Endothelial cell of umbilical vein (primary cell): ENCODE results near the gene STK24.

ENCODE experiments used
- EZH2 ChIP-seq: IDR thresholded peaks from 2 replicates; pipeline ENCODE4 v1.6.1; 2012; ENCODE audit warnings: borderline replicate concordance, low read depth, mild to moderate bottlenecking, moderate library complexity, low read length, inconsistent platforms; ENCODE audit not compliant: severe bottlenecking
- GATA2 ChIP-seq: IDR thresholded peaks from 2 replicates; pipeline ENCODE4 v1.7.0; 2011; ENCODE audit warnings: low read depth, mild to moderate bottlenecking, moderate library complexity, mixed read lengths, low read length; ENCODE audit not compliant: insufficient read length, insufficient read depth

DNA sequence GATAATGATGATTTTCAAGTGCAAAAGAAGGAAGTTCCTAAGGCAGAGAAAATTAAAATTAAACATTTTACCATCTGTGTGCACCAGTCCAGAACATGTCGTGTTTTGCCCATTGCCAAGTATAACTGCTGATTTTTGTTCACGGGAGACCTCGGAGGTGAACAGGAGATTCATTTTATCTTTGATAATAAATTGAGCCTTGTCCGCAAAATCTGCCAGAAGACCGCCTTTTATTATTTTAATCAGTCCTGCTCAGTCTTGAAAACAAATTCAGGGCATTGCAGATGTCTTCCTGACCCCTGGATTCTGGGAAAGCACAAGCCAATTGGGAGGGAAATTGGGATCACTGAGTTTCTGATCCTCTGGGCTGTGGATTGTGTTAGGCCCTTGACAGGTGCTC lies 165.9 kb downstream of the STK24 start:
- TF ChIP-seq EZH2, result no peak
- no peak for TF ChIP-seq GATA2
